ENCODE results near the gene CHAF1B. TPM values are rescaled to one million over a fixed set of nuclear protein-coding genes. Genes with fewer than 3 reads are reported as not detected.

The CHAF1B gene
- total and polyA plus RNA-seq, 9 of the 15 experiments (the other 6 are each of a cell fraction or from before 2014, with no cell fraction given): 7.5 to 36.8 (median 21.0) TPM

- TF ChIP-seq SUPT5H (IDR thresholded peaks at IDR 0.05): no peak
- TF ChIP-seq STAG1 (CRISPR knock-in tag; IDR thresholded peaks at IDR 0.05; ENCODE audit: borderline replicate concordance): no peak
- no peak for TF ChIP-seq RBM25 (IDR thresholded peaks at IDR 0.05; ENCODE audit: low read depth, low read length, severe bottlenecking)
- TF ChIP-seq IRF2 (CRISPR knock-in tag; IDR thresholded peaks at IDR 0.05): no peak
Observed at GRCh38 chr21:36464590-36464989, 79.4 kb downstream of the CHAF1B start (continued).

DNA sequence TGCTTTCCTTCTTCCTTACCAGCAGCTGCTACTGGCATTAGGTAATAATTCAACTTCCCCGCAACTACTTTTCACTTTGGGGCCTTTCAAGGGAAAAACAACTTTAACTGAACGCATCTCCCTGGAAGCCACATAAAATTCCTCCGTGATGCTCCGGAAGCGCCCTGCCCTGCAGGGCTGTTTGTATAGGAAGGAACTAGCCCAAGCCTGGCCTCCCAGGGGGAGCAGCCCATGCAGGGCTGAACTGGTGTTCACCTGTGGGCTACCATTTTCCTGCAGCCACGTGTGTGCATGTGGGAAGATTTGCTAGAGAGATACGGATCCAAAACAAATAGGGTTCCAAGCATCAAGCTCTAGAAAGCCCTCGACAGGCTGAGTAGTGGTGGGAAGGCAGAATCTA lies 80.3 kb downstream of the CHAF1B start:
- no peak overlapping the region for H3K9ac ChIP-seq (ENCODE audit: insufficient read depth in 1 of 2, low read depth in 2 of 2, low read length in 2 of 2)

More for the DNA sequence above, 80.3 kb downstream of the CHAF1B start:
- Histone ChIP-seq H3K9me1 (ENCODE audit: control insufficient read depth, insufficient read depth, low read length) (no peaks in the 10 kb centered on the region), H3K4me3 (no peak overlapping the region), H3K27ac (ENCODE audit: extremely low read depth, low read depth, low read length) (no peak overlapping the region), H4K20me1 (replicated peaks; ENCODE audit: control insufficient read depth, insufficient read depth, low read length) (peaks cover 10% of the 10 kb centered on the region), H3K9me3 (replicated peaks; ENCODE audit: control insufficient read depth, insufficient read depth, low read depth, low read length) (no peaks in the 10 kb centered on the region), H3K4me2 (ENCODE audit: insufficient read depth, low read length) (no peak overlapping the region), H3K4me1 (replicated peaks in 1 of 2; ENCODE audit: control insufficient read depth in 2 of 2, insufficient read depth in 2 of 2, low read length in 2 of 2) (peaks cover 0 to 9% of the 10 kb centered on the region in 2 experiments; a peak in 1 of 5 replicates), H3K79me2 (ENCODE audit: control insufficient read depth, insufficient read depth, low read length) (no peaks in the 10 kb centered on the region), H3K36me3 (ENCODE audit: control insufficient read depth, insufficient read depth, low read length) (no peaks in the 10 kb centered on the region), H2AFZ (ENCODE audit: low read depth, low read length) (no peak overlapping the region), H3K27me3 (ENCODE audit: control insufficient read depth in 2 of 2, insufficient read depth in 2 of 2, low read length in 2 of 2) (peaks cover 66 to 75% of the 10 kb centered on the region in 2 experiments)
- in situ Hi-C loops (cut with MboI): no loop called here
- WGBS (ENCODE audit: insufficient coverage, low coverage, missing lambda C conversion rate): 2% methylated on average over 8 of the region's 8 CpGs
- TF ChIP-seq ZKSCAN8 (CRISPR knock-in tag; IDR thresholded peaks at IDR 0.05) (no peak), NELFE (IDR thresholded peaks at IDR 0.05; ENCODE audit: insufficient read depth, insufficient read length) (no peak), MAZ (CRISPR knock-in tag; conservative IDR thresholded peaks at IDR 0.05 in 1 of 2, IDR thresholded peaks at IDR 0.05 in 1 of 2) (no peak), NFYB (IDR thresholded peaks at IDR 0.05; ENCODE audit: extremely low read depth, insufficient read length) (no peak), U2AF2 (optimal IDR thresholded peaks at IDR 0.05; ENCODE audit: low read depth, low read length) (no peak)
- TF ChIP-seq, protein P1, sequence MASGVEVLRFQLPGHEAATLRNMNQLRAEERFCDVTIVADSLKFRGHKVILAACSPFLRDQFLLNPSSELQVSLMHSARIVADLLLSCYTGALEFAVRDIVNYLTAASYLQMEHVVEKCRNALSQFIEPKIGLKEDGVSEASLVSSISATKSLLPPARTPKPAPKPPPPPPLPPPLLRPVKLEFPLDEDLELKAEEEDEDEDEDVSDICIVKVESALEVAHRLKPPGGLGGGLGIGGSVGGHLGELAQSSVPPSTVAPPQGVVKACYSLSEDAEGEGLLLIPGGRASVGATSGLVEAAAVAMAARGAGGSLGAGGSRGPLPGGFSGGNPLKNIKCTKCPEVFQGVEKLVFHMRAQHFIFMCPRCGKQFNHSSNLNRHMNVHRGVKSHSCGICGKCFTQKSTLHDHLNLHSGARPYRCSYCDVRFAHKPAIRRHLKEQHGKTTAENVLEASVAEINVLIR (CRISPR knock-in tag; IDR thresholded peaks at IDR 0.05): no peak
- TF ChIP-seq, protein P2, sequence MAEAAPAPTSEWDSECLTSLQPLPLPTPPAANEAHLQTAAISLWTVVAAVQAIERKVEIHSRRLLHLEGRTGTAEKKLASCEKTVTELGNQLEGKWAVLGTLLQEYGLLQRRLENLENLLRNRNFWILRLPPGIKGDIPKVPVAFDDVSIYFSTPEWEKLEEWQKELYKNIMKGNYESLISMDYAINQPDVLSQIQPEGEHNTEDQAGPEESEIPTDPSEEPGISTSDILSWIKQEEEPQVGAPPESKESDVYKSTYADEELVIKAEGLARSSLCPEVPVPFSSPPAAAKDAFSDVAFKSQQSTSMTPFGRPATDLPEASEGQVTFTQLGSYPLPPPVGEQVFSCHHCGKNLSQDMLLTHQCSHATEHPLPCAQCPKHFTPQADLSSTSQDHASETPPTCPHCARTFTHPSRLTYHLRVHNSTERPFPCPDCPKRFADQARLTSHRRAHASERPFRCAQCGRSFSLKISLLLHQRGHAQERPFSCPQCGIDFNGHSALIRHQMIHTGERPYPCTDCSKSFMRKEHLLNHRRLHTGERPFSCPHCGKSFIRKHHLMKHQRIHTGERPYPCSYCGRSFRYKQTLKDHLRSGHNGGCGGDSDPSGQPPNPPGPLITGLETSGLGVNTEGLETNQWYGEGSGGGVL (CRISPR knock-in tag; IDR thresholded peaks at IDR 0.05): no peak
- ChIA-PET POLR2A (no interaction called here), CTCF (ENCODE audit: low intra/inter-chr PET ratio) (no interaction called here)
- ATAC-seq (no peak), FAIRE-seq (no peak), DNase-seq (ENCODE audit: extremely low read depth in 1 of 4, low spot score in 3 of 4) (no peak)
- no TSS peak for BruUV-seq (replicated peaks)
- intact Hi-C loops (cut with micrococcal nuclease): no loop called here
